Hematopoietic multipotent progenitor cell treated with erythropoietin and hydrocortisone succinate and interleukin-3 and kit ligand, for 15 days (in vitro differentiated cells): Measurements from ENCODE around the gene WNT6.

Source experiments
- DNase-seq: peaks from one replicate; pipeline ENCODE4 v3.0.0-alpha.2; 2015; ENCODE audit warnings: low spot score

WNT6 gene

GRCh38 chr2:218859556-218859987, at the start of gene WNT6:
WNT6 (plus strand) TSS chr2:218859805; CDS start chr2:218860038, 233 bp downstream.
- no peak for DNase-seq

- DNase-seq, result no peak
These were observed 49.3 kb upstream of the WNT6 start for GRCh38 chr2:218810256-218810655.

GRCh38 chr2:218811382-218811781, 48.2 kb upstream of the WNT6 start:
- DNase-seq, result no peak

- DNase-seq, result no peak
These were observed 47.3 kb upstream of the WNT6 start for GRCh38 chr2:218812096-218812815.

GRCh38 chr2:218812861-218813260, 46.7 kb upstream of the WNT6 start:
- DNase-seq, result no peak

- DNase-seq, result no peak
These were observed 45.7 kb upstream of the WNT6 start for GRCh38 chr2:218813771-218814460.

- DNase-seq, result no peak
These were observed 44.9 kb upstream of the WNT6 start for GRCh38 chr2:218814540-218815243.

- DNase-seq, result no peak
These were observed 44.4 kb upstream of the WNT6 start for GRCh38 chr2:218815244-218815637.

GRCh38 chr2:218815649-218816048, 44.0 kb upstream of the WNT6 start:
- no peak for DNase-seq

- no peak for DNase-seq
These were observed 43.0 kb upstream of the WNT6 start for GRCh38 chr2:218816561-218817011.

GRCh38 chr2:218819093-218819492, 40.5 kb upstream of the WNT6 start:
- no peak for DNase-seq

- DNase-seq, result no peak
These were observed 38.7 kb upstream of the WNT6 start for GRCh38 chr2:218820746-218821369.

GRCh38 chr2:218821605-218822211, 37.9 kb upstream of the WNT6 start:
- no peak for DNase-seq

- no peak for DNase-seq
These were observed 37.0 kb upstream of the WNT6 start for GRCh38 chr2:218822622-218823021.

GRCh38 chr2:218823196-218823855, 36.3 kb upstream of the WNT6 start:
- no peak for DNase-seq

GRCh38 chr2:218824004-218824403, 35.6 kb upstream of the WNT6 start:
- DNase-seq, result no peak

- DNase-seq, result no peak
These were observed 32.8 kb upstream of the WNT6 start for GRCh38 chr2:218826791-218827190.

GRCh38 chr2:218827701-218828476, 31.7 kb upstream of the WNT6 start:
- no peak for DNase-seq

GRCh38 chr2:218828477-218828778, 31.2 kb upstream of the WNT6 start:
- DNase-seq, result no peak

- DNase-seq, result no peak
These were observed 29.6 kb upstream of the WNT6 start for GRCh38 chr2:218829868-218830451.
